ENCODE data around the gene LRRC36.

DNA sequence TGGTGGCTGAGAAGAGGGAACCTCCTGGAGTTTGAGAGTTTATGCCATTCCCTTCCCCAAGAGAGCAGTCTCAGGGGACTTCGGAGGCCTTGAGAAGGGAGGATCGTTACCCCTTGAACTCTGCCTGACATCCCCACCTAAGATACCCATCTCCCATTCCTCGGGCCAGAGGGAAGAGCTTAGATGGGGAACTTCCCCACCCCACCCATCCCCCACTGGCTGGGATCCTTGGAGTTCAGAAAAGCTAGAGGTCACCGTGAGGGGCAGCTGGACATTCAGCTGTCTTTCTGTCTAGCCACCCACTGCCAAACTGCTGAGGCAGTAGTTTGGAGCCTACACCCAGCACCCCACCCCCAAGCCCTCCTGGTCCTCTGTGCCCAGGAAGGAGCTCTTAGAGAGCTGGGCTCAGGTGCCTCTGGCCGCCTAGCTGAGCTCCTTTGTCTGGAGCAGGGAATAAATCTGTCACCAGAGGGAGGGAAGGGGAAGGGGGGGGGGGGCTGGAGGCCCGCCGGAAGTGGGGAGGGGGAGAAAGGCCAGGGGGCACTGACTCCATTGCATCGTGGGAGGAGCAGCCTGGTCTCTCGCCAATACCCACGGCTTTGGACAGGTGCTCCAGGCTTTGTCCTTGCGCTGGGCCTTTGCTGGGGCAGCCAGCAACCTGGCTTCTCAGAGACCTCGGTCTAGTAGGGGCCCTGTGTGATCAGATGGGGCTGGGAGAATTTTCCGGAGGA lies 105.3 kb downstream of the LRRC36 start:
- TF ChIP-seq, protein P1, sequence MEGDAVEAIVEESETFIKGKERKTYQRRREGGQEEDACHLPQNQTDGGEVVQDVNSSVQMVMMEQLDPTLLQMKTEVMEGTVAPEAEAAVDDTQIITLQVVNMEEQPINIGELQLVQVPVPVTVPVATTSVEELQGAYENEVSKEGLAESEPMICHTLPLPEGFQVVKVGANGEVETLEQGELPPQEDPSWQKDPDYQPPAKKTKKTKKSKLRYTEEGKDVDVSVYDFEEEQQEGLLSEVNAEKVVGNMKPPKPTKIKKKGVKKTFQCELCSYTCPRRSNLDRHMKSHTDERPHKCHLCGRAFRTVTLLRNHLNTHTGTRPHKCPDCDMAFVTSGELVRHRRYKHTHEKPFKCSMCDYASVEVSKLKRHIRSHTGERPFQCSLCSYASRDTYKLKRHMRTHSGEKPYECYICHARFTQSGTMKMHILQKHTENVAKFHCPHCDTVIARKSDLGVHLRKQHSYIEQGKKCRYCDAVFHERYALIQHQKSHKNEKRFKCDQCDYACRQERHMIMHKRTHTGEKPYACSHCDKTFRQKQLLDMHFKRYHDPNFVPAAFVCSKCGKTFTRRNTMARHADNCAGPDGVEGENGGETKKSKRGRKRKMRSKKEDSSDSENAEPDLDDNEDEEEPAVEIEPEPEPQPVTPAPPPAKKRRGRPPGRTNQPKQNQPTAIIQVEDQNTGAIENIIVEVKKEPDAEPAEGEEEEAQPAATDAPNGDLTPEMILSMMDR (IDR thresholded peaks at IDR 0.05; ENCODE audit: borderline replicate concordance, extremely low read depth, low read length, poor library complexity, severe bottlenecking) = no peak
- TF ChIP-seq EZH2 (IDR thresholded peaks at IDR 0.05; ENCODE audit: borderline replicate concordance, low read depth, low read length, severe bottlenecking) = no peak
